ENCODE data around the gene P4HA2.

The P4HA2 gene

GRCh38 chr5:132264546-132265335 lies 37.1 kb upstream of the P4HA2 start:
- no peak for DNase-seq (ENCODE audit: low read depth, low spot score)

GRCh38 chr5:132263548-132264261 lies 36.1 kb upstream of the P4HA2 start:
- DNase-seq (ENCODE audit: low read depth, low spot score): no peak

GRCh38 chr5:132262882-132263547 lies 35.4 kb upstream of the P4HA2 start:
- no peak for DNase-seq (ENCODE audit: low read depth, low spot score)

- DNase-seq (ENCODE audit: low read depth, low spot score): no peak
These were observed 34.5 kb upstream of the P4HA2 start for GRCh38 chr5:132261881-132262845.

- no peak for DNase-seq (ENCODE audit: low read depth, low spot score)
These were observed 33.3 kb upstream of the P4HA2 start for GRCh38 chr5:132260714-132261551.

- no peak for DNase-seq (ENCODE audit: low read depth, low spot score)
These were observed 32.4 kb upstream of the P4HA2 start for GRCh38 chr5:132260051-132260450.

GRCh38 chr5:132259069-132259851 lies 31.6 kb upstream of the P4HA2 start:
- DNase-seq (ENCODE audit: low read depth, low spot score): peak; percentile 65

- no peak for DNase-seq (ENCODE audit: low read depth, low spot score)
These were observed 30.7 kb upstream of the P4HA2 start for GRCh38 chr5:132258102-132259068.

GRCh38 chr5:132257131-132258101 lies 29.8 kb upstream of the P4HA2 start, which contains the start of gene PDLIM4:
PDLIM4 (plus strand) TSS chr5:132257696; CDS start chr5:132257735, 39 bp downstream.
- no peak for DNase-seq (ENCODE audit: low read depth, low spot score)

- no peak for DNase-seq (ENCODE audit: low read depth, low spot score)
These were observed 29.1 kb upstream of the P4HA2 start for GRCh38 chr5:132256783-132257130.

- no peak for DNase-seq (ENCODE audit: low read depth, low spot score)
These were observed 28.6 kb upstream of the P4HA2 start for GRCh38 chr5:132256086-132256782.

- no peak for DNase-seq (ENCODE audit: low read depth, low spot score)
These were observed 26.8 kb upstream of the P4HA2 start for GRCh38 chr5:132254321-132254977.

GRCh38 chr5:132253452-132254320 lies 26.0 kb upstream of the P4HA2 start:
- no peak for DNase-seq (ENCODE audit: low read depth, low spot score)

GRCh38 chr5:132253008-132253441 lies 25.4 kb upstream of the P4HA2 start:
- DNase-seq (ENCODE audit: low read depth, low spot score): no peak

GRCh38 chr5:132251220-132251725 lies 23.6 kb upstream of the P4HA2 start:
- DNase-seq (ENCODE audit: low read depth, low spot score): no peak

Measured in smooth muscle cell of the brain vasculature (primary cell).